Measurements from ENCODE around the gene TULP4.

The TULP4 gene

DNA sequence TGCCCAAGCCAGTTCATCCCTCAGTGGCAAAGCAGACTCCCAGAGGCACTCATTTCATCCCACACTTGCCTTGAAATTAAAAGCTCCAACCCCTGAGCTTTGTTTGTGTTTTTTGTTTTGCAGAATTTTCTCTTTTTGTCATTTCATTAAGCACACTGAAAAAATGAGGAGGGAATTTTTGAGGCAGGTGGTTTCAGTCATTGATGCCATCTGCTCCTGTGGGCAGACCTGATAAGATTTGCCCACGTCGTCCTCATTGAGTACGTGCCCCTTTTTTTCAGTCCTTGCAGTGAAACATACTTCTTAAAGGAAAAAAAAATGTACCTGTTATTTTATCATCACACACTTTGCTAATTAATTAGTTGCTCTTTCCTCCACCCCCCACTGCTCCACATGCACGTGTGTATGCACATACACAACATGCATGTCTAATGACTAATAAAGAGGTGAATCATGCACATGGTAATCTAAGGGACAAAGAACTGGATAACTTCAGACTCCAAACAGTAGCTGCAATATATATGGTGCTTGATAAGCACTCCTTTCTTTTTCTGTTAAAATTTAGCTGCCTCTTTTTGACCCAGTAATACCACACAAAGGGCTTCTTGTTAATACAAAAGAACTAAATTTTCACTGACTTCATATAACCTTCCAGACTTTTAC lies 145.5 kb downstream of the TULP4 start:
- ATAC-seq, result no peak
- TF ChIP-seq, protein P1, sequence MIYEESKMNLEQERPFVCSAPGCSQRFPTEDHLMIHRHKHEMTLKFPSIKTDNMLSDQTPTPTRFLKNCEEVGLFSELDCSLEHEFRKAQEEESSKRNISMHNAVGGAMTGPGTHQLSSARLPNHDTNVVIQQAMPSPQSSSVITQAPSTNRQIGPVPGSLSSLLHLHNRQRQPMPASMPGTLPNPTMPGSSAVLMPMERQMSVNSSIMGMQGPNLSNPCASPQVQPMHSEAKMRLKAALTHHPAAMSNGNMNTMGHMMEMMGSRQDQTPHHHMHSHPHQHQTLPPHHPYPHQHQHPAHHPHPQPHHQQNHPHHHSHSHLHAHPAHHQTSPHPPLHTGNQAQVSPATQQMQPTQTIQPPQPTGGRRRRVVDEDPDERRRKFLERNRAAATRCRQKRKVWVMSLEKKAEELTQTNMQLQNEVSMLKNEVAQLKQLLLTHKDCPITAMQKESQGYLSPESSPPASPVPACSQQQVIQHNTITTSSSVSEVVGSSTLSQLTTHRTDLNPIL (CRISPR knock-in tag; IDR thresholded peaks at IDR 0.05; ENCODE audit: low read depth), result no peak
- TF ChIP-seq OSR1 (CRISPR knock-in tag; IDR thresholded peaks at IDR 0.05), result no peak
- TF ChIP-seq, protein P2, sequence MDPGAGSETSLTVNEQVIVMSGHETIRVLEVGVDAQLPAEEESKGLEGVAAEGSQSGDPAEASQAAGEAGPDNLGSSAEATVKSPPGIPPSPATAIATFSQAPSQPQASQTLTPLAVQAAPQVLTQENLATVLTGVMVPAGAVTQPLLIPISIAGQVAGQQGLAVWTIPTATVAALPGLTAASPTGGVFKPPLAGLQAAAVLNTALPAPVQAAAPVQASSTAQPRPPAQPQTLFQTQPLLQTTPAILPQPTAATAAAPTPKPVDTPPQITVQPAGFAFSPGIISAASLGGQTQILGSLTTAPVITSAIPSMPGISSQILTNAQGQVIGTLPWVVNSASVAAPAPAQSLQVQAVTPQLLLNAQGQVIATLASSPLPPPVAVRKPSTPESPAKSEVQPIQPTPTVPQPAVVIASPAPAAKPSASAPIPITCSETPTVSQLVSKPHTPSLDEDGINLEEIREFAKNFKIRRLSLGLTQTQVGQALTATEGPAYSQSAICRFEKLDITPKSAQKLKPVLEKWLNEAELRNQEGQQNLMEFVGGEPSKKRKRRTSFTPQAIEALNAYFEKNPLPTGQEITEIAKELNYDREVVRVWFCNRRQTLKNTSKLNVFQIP (CRISPR knock-in tag; IDR thresholded peaks at IDR 0.05; ENCODE audit: borderline replicate concordance, low read depth), result no peak
- no peak for TF ChIP-seq CSDC2 (CRISPR knock-in tag; IDR thresholded peaks at IDR 0.05)
- TF ChIP-seq ZNF70 (CRISPR knock-in tag; IDR thresholded peaks at IDR 0.05), result no peak
- TF ChIP-seq RARB (CRISPR knock-in tag; IDR thresholded peaks at IDR 0.05), result no peak
- TF ChIP-seq GLIS3 (CRISPR knock-in tag; IDR thresholded peaks at IDR 0.05), result no peak
- TF ChIP-seq TOX (CRISPR knock-in tag; IDR thresholded peaks at IDR 0.05; ENCODE audit: borderline replicate concordance), result no peak
- TF ChIP-seq PPARA (CRISPR knock-in tag; IDR thresholded peaks at IDR 0.05; ENCODE audit: borderline replicate concordance), result no peak
- no peak for TF ChIP-seq ZFP3 (CRISPR knock-in tag; IDR thresholded peaks at IDR 0.05)
- TF ChIP-seq SNAI2 (CRISPR knock-in tag; IDR thresholded peaks at IDR 0.05), result no peak
- TF ChIP-seq ZNF8 (CRISPR knock-in tag; IDR thresholded peaks at IDR 0.05), result no peak
- TF ChIP-seq ARNTL (CRISPR knock-in tag; IDR thresholded peaks at IDR 0.05; ENCODE audit: borderline replicate concordance, low read depth), result no peak
- TF ChIP-seq, protein P3, sequence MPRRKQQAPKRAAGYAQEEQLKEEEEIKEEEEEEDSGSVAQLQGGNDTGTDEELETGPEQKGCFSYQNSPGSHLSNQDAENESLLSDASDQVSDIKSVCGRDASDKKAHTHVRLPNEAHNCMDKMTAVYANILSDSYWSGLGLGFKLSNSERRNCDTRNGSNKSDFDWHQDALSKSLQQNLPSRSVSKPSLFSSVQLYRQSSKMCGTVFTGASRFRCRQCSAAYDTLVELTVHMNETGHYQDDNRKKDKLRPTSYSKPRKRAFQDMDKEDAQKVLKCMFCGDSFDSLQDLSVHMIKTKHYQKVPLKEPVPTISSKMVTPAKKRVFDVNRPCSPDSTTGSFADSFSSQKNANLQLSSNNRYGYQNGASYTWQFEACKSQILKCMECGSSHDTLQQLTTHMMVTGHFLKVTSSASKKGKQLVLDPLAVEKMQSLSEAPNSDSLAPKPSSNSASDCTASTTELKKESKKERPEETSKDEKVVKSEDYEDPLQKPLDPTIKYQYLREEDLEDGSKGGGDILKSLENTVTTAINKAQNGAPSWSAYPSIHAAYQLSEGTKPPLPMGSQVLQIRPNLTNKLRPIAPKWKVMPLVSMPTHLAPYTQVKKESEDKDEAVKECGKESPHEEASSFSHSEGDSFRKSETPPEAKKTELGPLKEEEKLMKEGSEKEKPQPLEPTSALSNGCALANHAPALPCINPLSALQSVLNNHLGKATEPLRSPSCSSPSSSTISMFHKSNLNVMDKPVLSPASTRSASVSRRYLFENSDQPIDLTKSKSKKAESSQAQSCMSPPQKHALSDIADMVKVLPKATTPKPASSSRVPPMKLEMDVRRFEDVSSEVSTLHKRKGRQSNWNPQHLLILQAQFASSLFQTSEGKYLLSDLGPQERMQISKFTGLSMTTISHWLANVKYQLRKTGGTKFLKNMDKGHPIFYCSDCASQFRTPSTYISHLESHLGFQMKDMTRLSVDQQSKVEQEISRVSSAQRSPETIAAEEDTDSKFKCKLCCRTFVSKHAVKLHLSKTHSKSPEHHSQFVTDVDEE (CRISPR knock-in tag; IDR thresholded peaks at IDR 0.05), result no peak

DNA sequence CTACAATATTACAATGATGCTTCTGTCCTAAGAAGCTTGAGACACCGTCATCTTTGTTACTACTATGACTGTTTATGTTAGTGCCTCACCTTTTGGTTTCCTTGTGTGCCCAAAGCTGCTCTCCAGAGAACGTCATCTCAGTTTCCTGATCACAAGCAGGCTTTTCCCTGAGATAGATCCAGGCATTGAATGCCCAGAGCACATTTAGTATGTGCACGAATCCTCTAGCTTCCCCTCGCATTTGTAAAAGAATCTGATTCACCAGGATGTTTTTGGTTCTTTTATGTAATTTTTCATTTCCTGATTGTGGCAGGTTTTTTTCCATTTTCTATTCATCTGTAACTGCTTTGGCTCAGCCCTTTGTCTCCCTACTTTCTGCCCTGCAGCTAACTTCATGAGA lies 147.5 kb downstream of the TULP4 start:
- ATAC-seq, result no peak
- TF ChIP-seq CSDC2 (CRISPR knock-in tag; IDR thresholded peaks at IDR 0.05) (no peak), ISL1 (CRISPR knock-in tag; IDR thresholded peaks at IDR 0.05) (no peak), ZFP3 (CRISPR knock-in tag; IDR thresholded peaks at IDR 0.05) (no peak), ZNF70 (CRISPR knock-in tag; IDR thresholded peaks at IDR 0.05) (no peak), GLIS3 (CRISPR knock-in tag; IDR thresholded peaks at IDR 0.05) (no peak), TOX (CRISPR knock-in tag; IDR thresholded peaks at IDR 0.05; ENCODE audit: borderline replicate concordance) (no peak), ZC3H10 (CRISPR knock-in tag; IDR thresholded peaks at IDR 0.05) (no peak), ESRRG (CRISPR knock-in tag; IDR thresholded peaks at IDR 0.05) (no peak), RARB (CRISPR knock-in tag; IDR thresholded peaks at IDR 0.05) (no peak), SNAI2 (CRISPR knock-in tag; IDR thresholded peaks at IDR 0.05) (no peak), ZNF8 (CRISPR knock-in tag; IDR thresholded peaks at IDR 0.05) (no peak)
- TF ChIP-seq, protein P4, sequence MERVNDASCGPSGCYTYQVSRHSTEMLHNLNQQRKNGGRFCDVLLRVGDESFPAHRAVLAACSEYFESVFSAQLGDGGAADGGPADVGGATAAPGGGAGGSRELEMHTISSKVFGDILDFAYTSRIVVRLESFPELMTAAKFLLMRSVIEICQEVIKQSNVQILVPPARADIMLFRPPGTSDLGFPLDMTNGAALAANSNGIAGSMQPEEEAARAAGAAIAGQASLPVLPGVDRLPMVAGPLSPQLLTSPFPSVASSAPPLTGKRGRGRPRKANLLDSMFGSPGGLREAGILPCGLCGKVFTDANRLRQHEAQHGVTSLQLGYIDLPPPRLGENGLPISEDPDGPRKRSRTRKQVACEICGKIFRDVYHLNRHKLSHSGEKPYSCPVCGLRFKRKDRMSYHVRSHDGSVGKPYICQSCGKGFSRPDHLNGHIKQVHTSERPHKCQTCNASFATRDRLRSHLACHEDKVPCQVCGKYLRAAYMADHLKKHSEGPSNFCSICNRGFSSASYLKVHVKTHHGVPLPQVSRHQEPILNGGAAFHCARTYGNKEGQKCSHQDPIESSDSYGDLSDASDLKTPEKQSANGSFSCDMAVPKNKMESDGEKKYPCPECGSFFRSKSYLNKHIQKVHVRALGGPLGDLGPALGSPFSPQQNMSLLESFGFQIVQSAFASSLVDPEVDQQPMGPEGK (CRISPR knock-in tag; IDR thresholded peaks at IDR 0.05; ENCODE audit: borderline replicate concordance), result no peak
- TF ChIP-seq, protein P3 (CRISPR knock-in tag; IDR thresholded peaks at IDR 0.05), result no peak

Measured in SK-N-SH treated with all-trans-retinoic acid at 6 μM for 48 hours (cell line).